Activated T-cell treated with anti-CD3 and anti-CD28 coated beads, Interleukin-2, amount 50 U/mL, for 72 hours (primary cell): Measurements from ENCODE around the gene C6orf58. TPM values are rescaled to one million over a fixed set of nuclear protein-coding genes. Genes with fewer than 3 reads are reported as not detected.

ENCODE experiments used
- ATAC-seq, 2 donors: fragments of 150-1000 bp; cut with Tn5 transposase; replicated peaks in 1 of 2; 2 replicates each; pipeline ENCODE4 v1.10.0; 2021; ENCODE audit warnings: moderate library complexity in 2 of 2, mild to moderate bottlenecking in 1 of 2
- DNase-seq, 2 donors: peaks; one replicate each; pipeline ENCODE4 v3.0.0; 2021 to 2022; ENCODE audit warnings: mixed read lengths in 1 of 2
- H3K27ac Mint-ChIP-seq: one replicate; pipeline ENCODE4 v1.8.0; 2022; ENCODE audit warnings: mild to moderate bottlenecking, moderate library complexity, mixed read lengths
- H3K27me3 Mint-ChIP-seq: one replicate; pipeline ENCODE4 v1.8.0; 2022; ENCODE audit warnings: low read depth, mixed read lengths
- H3K36me3 Mint-ChIP-seq, 2 donors: one replicate each; pipeline ENCODE4 v1.8.0; 2022; ENCODE audit warnings: mixed read lengths in 2 of 2, mild to moderate bottlenecking in 1 of 2; ENCODE audit not compliant: insufficient read depth in 2 of 2
- H3K4me1 Mint-ChIP-seq: one replicate; pipeline ENCODE4 v1.8.0; 2022; ENCODE audit warnings: low read depth, mixed read lengths
- H3K4me3 Mint-ChIP-seq, 2 donors: one replicate each; pipeline ENCODE4 v1.8.0; 2022; ENCODE audit warnings: mild to moderate bottlenecking in 2 of 2, mixed read lengths in 2 of 2, moderate library complexity in 2 of 2
- H3K9me3 Mint-ChIP-seq, 2 donors: one replicate each; pipeline ENCODE4 v1.8.0; 2022; ENCODE audit warnings: mixed read lengths in 2 of 2
- total RNA-seq, 2 donors: library from RNA; stranded (reverse); gene quantifications; one replicate each; pipeline ENCODE4 v1.2.3, GENCODE V29; 2022

The C6orf58 gene
- total RNA-seq, 2 donors from 2014 or later = not detected

- DNase-seq = no peak
- Mint-ChIP-seq H3K4me3 (no peak overlapping the region), H3K27ac (no peak overlapping the region), H3K4me1 (no peaks in the 10 kb centered on the region), H3K36me3 (no peaks in the 10 kb centered on the region), H3K9me3 (no peaks in the 10 kb centered on the region), H3K27me3 (no peaks in the 10 kb centered on the region)
- no peak for ATAC-seq
These were observed 31.7 kb downstream of the C6orf58 start for GRCh38 chr6:127608554-127609270.

- H3K27ac Mint-ChIP-seq = no peak overlapping the region
- H3K4me1 Mint-ChIP-seq = no peaks in the 10 kb centered on the region
- ATAC-seq (no peak), DNase-seq (no peak)
- no peak overlapping the region for H3K4me3 Mint-ChIP-seq
- no peaks in the 10 kb centered on the region for H3K27me3 Mint-ChIP-seq
- no peaks in the 10 kb centered on the region for H3K36me3 Mint-ChIP-seq
- H3K9me3 Mint-ChIP-seq = peaks cover 0 to 2% of the 10 kb centered on the region in 2 donors
These were observed 41.8 kb downstream of the C6orf58 start for GRCh38 chr6:127618729-127619128.

GRCh38 chr6:127630800-127631199 is 53.8 kb downstream of the C6orf58 start:
- ATAC-seq = no peak
- H3K9me3 Mint-ChIP-seq = no peaks in the 10 kb centered on the region

DNA sequence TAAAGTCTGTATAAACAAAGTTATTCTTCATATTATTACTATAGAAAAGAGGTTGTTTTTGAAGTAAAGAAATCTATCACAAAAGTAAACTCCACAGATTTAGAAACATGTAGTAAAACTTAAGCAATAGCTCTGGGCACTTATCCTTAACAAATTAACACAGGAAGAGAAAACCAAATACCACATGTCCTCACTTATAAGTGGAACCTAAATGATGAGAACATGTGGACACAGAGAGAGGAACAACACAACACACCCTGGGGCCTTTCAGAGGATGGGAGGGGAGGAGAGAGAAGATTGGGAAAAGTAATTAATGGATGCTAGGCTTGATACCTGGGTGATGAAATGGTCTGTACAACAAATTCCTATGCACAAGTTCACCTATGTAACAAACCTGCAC is 57.2 kb downstream of the C6orf58 start:
- Mint-ChIP-seq H3K27me3 (no peaks in the 10 kb centered on the region), H3K4me1 (no peaks in the 10 kb centered on the region), H3K27ac (no peak overlapping the region), H3K4me3 (no peak overlapping the region), H3K9me3 (no peaks in the 10 kb centered on the region), H3K36me3 (no peaks in the 10 kb centered on the region)
- DNase-seq (no peak), ATAC-seq (no peak)

More at GRCh38 chr6:127630800-127631199, 53.8 kb downstream of the C6orf58 start:
- Mint-ChIP-seq H3K27me3 (no peaks in the 10 kb centered on the region), H3K36me3 (no peaks in the 10 kb centered on the region), H3K4me3 (no peak overlapping the region), H3K4me1 (no peaks in the 10 kb centered on the region), H3K27ac (no peak overlapping the region)
- DNase-seq = no peak

GRCh38 chr6:127635091-127635490 is 58.1 kb downstream of the C6orf58 start:
- DNase-seq (no peak), ATAC-seq (no peak)
- H3K27me3 Mint-ChIP-seq = no peaks in the 10 kb centered on the region
- H3K27ac Mint-ChIP-seq = no peak overlapping the region
- H3K4me1 Mint-ChIP-seq = no peaks in the 10 kb centered on the region
- H3K9me3 Mint-ChIP-seq = no peaks in the 10 kb centered on the region
- H3K4me3 Mint-ChIP-seq = no peak overlapping the region
- H3K36me3 Mint-ChIP-seq = no peaks in the 10 kb centered on the region

- ATAC-seq = no peak
- Mint-ChIP-seq H3K36me3 (peaks cover 1 to 4% of the 10 kb centered on the region in 2 donors), H3K27ac (no peak overlapping the region), H3K9me3 (no peaks in the 10 kb centered on the region), H3K27me3 (peaks cover 6% of the 10 kb centered on the region), H3K4me1 (peaks cover 5% of the 10 kb centered on the region), H3K4me3 (no peak overlapping the region)
- DNase-seq = no peak
These were observed 60.9 kb downstream of the C6orf58 start for GRCh38 chr6:127637830-127638409.

Other genes with a start within 250 kb of the C6orf58 start
- 10 to 100 TPM; 46.9 to 53.6 TPM for gene ECHDC1, start 233.6 kb upstream of the C6orf58 start, total RNA-seq
- gene KIAA0408, start 117.8 kb upstream of the C6orf58 start, total RNA-seq = 1 to 10 TPM; 6.6 TPM